ENCODE results near the gene RASGRF1.

GRCh38 chr15:78977591-78978347 is 112.8 kb downstream of the RASGRF1 start:
- TF ChIP-seq CTCF (IDR thresholded peaks at IDR 0.05 in 4 of 5, conservative IDR thresholded peaks at IDR 0.05 in 1 of 5): no peak
- TF ChIP-seq POLR2A (IDR thresholded peaks at IDR 0.05): no peak
